Measurements from ENCODE around the gene UNC79. TPM values are rescaled to one million over a fixed set of nuclear protein-coding genes. Genes with fewer than 3 reads are reported as not detected.

UNC79 gene
- total and polyA plus RNA-seq, 2 donors from 2014 or later, result 0.56 to 0.79 TPM

- H3K36me3 ChIP-seq (ENCODE audit: control insufficient read depth in 2 of 3, insufficient read depth in 3 of 3, low read length in 3 of 3), result no peaks in the 10 kb centered on the region
- no peaks in the 10 kb centered on the region for H3K27me3 ChIP-seq (ENCODE audit: control insufficient read depth, insufficient read depth, low read length)
- H3K4me1 ChIP-seq (ENCODE audit: control insufficient read depth in 2 of 3, insufficient read depth in 2 of 3, low read depth in 1 of 3, low read length in 3 of 3), result no peaks in the 10 kb centered on the region
- TF ChIP-seq CTCF (IDR thresholded peaks at IDR 0.05; ENCODE audit: borderline replicate concordance, extremely low read depth, insufficient read depth), result no peak
- DNase-seq, result no peak
- FAIRE-seq, result no peak
- H3K27ac ChIP-seq (ENCODE audit: low read depth in 2 of 2, low read length in 2 of 2), result no peak overlapping the region
- H3K4me3 ChIP-seq (ENCODE audit: low read length in 3 of 3), result no peak overlapping the region
- no peak overlapping the region for H3K9ac ChIP-seq (ENCODE audit: low read length in 3 of 3)
- peaks cover 0 to 10% (median 3%) of the 10 kb centered on the region in 3 donors for H3K9me3 ChIP-seq (ENCODE audit: control insufficient read depth in 2 of 3, insufficient read depth in 1 of 3, low read length in 3 of 3)
- intact Hi-C loops (cut with DNase I), result no loop called here
Observed at GRCh38 chr14:93669632-93670031, 238.9 kb downstream of the UNC79 start.

DNA sequence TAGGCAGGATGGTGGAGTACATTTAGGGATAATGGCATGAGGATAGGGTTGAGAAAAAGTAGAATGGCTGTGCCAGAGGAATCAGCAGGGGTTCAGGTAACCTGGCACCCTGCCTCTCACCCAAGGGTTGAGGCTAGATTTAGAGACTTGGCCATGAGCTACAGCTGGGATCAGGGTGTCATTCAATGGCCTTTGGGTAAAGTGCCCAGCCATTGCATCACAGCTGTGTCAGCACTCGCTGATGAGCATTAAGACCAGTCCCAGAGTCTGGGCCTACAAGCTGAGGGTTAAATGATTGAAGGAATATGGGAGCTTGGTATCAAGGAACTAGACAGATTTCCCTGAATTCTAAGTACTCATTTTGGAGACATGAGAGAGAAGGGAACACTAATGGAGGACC lies 243.6 kb downstream of the UNC79 start:
- no peak for TF ChIP-seq CTCF (IDR thresholded peaks at IDR 0.05; ENCODE audit: borderline replicate concordance, extremely low read depth, insufficient read depth)
- DNase-seq, result no peak
- intact Hi-C loops (cut with DNase I), result no loop called here
- H3K36me3 ChIP-seq (ENCODE audit: control insufficient read depth in 2 of 3, insufficient read depth in 3 of 3, low read length in 3 of 3), result no peaks in the 10 kb centered on the region
- H3K9me3 ChIP-seq (ENCODE audit: control insufficient read depth in 2 of 3, insufficient read depth in 1 of 3, low read length in 3 of 3), result no peaks in the 10 kb centered on the region
- FAIRE-seq, result no peak
- no peaks in the 10 kb centered on the region for H3K27me3 ChIP-seq (ENCODE audit: control insufficient read depth, insufficient read depth, low read length)
- H3K4me1 ChIP-seq (ENCODE audit: control insufficient read depth in 2 of 3, insufficient read depth in 2 of 3, low read depth in 1 of 3, low read length in 3 of 3), result no peaks in the 10 kb centered on the region
- no peak overlapping the region for H3K9ac ChIP-seq (ENCODE audit: low read length in 3 of 3)
- H3K4me3 ChIP-seq (ENCODE audit: low read length in 3 of 3), result no peak overlapping the region
- no peak overlapping the region for H3K27ac ChIP-seq (ENCODE audit: low read depth in 2 of 2, low read length in 2 of 2)

GRCh38 chr14:93675651-93676050 lies 244.9 kb downstream of the UNC79 start:
- Histone ChIP-seq H3K27ac (ENCODE audit: low read depth in 2 of 2, low read length in 2 of 2) (no peak overlapping the region), H3K4me1 (ENCODE audit: control insufficient read depth in 2 of 3, insufficient read depth in 2 of 3, low read depth in 1 of 3, low read length in 3 of 3) (no peaks in the 10 kb centered on the region), H3K27me3 (ENCODE audit: control insufficient read depth, insufficient read depth, low read length) (no peaks in the 10 kb centered on the region), H3K36me3 (ENCODE audit: control insufficient read depth in 2 of 3, insufficient read depth in 3 of 3, low read length in 3 of 3) (no peaks in the 10 kb centered on the region), H3K9ac (ENCODE audit: low read length in 3 of 3) (no peak overlapping the region), H3K4me3 (ENCODE audit: low read length in 3 of 3) (no peak overlapping the region), H3K9me3 (ENCODE audit: control insufficient read depth in 2 of 3, insufficient read depth in 1 of 3, low read length in 3 of 3) (no peaks in the 10 kb centered on the region)
- DNase-seq, result no peak
- FAIRE-seq, result no peak
- intact Hi-C loops (cut with DNase I), result no loop called here
- no peak for TF ChIP-seq CTCF (IDR thresholded peaks at IDR 0.05; ENCODE audit: borderline replicate concordance, extremely low read depth, insufficient read depth)

DNA sequence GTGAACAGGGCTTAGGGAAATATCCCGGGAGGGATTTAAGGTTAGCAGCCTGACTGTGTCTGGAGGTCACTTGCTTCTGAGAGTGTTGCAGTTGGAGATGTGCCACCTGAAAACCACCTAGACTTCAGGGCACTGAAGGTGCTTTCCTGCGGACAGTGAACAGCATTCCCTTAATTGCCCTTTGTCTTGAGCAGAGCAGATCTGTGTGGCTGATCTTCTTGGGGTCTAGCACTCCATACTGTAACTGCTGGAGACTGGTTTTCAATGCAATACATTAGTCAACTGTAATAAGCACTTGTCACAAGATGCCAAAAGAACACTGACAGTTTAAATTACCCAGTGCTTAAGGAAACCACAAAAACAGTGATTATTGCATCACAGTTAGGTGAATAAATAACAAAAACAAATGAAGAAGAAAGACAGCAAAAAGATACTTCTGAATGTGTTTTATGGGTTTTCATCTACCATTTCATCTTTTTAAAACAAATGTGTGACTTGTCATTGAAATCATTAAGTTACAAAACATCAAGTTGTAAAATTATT lies 245.7 kb downstream of the UNC79 start:
- no peaks in the 10 kb centered on the region for H3K9me3 ChIP-seq (ENCODE audit: control insufficient read depth in 2 of 3, insufficient read depth in 1 of 3, low read length in 3 of 3)
- H3K4me1 ChIP-seq (ENCODE audit: control insufficient read depth in 2 of 3, insufficient read depth in 2 of 3, low read depth in 1 of 3, low read length in 3 of 3), result no peaks in the 10 kb centered on the region
- DNase-seq, result no peak
- H3K9ac ChIP-seq (ENCODE audit: low read length in 3 of 3), result no peak overlapping the region
- no peak overlapping the region for H3K4me3 ChIP-seq (ENCODE audit: low read length in 3 of 3)
- no peaks in the 10 kb centered on the region for H3K27me3 ChIP-seq (ENCODE audit: control insufficient read depth, insufficient read depth, low read length)
- H3K36me3 ChIP-seq (ENCODE audit: control insufficient read depth in 2 of 3, insufficient read depth in 3 of 3, low read length in 3 of 3), result no peaks in the 10 kb centered on the region
- FAIRE-seq, result no peak
- TF ChIP-seq CTCF (IDR thresholded peaks at IDR 0.05; ENCODE audit: borderline replicate concordance, extremely low read depth, insufficient read depth), result no peak
- no peak overlapping the region for H3K27ac ChIP-seq (ENCODE audit: low read depth in 2 of 2, low read length in 2 of 2)
- intact Hi-C loops (cut with DNase I), result no loop called here
